Fibroblast of lung (primary cell): ENCODE measurements around the gene KIF3A. TPM values are rescaled to one million over a fixed set of nuclear protein-coding genes. Genes with fewer than 3 reads are reported as not detected.

Source experiments
- DNase-seq, 2 donors: peaks; one replicate each; pipeline versions ENCODE4 v3.0.0 to v3.0.0-alpha.2; 2010; ENCODE audit warnings: low read depth in 2 of 2
- H2AFZ ChIP-seq: 2 replicates; pipeline ENCODE4 v1.5.1; 2012; ENCODE audit warnings: low read length, control low read depth, inconsistent platforms
- H3K27ac ChIP-seq: 2 replicates; pipeline ENCODE4 v1.5.1; 2011; ENCODE audit warnings: low read length, control low read depth; ENCODE audit not compliant: insufficient read depth
- H3K27me3 ChIP-seq: 2 replicates; pipeline ENCODE4 v1.5.1; 2011; ENCODE audit warnings: mild to moderate bottlenecking, low read length; ENCODE audit not compliant: control insufficient read depth, insufficient read depth
- H3K36me3 ChIP-seq: 2 replicates; pipeline ENCODE4 v1.5.1; 2011; ENCODE audit warnings: low read length; ENCODE audit not compliant: control insufficient read depth, insufficient read depth
- H3K4me1 ChIP-seq: 2 replicates; pipeline ENCODE4 v1.5.1; 2011; ENCODE audit warnings: low read length; ENCODE audit not compliant: control insufficient read depth, insufficient read depth; ENCODE audit errors: extremely low read depth
- H3K4me2 ChIP-seq: 2 replicates; pipeline ENCODE4 v1.5.1; 2011; ENCODE audit warnings: low read length, control low read depth; ENCODE audit not compliant: insufficient read depth; ENCODE audit errors: extremely low read depth
- H3K4me3 ChIP-seq, 4 experiments: fragments of 200-600 bp in 1 of 4; sonication (generic) in 1 of 4; replicated peaks in 1 of 4; 2 replicates each; pipeline ENCODE4 v1.5.1; 2011 to 2016; ENCODE audit warnings: low read length in 4 of 4, low read depth in 3 of 4, mild to moderate bottlenecking in 3 of 4, control low read depth in 2 of 4, inconsistent platforms in 1 of 4, mixed read lengths in 1 of 4; ENCODE audit not compliant: insufficient read depth in 1 of 4; ENCODE audit errors: control extremely low read depth in 1 of 4
- H3K79me2 ChIP-seq: 2 replicates; pipeline ENCODE4 v1.5.1; 2012; ENCODE audit warnings: mild to moderate bottlenecking, low read length, inconsistent platforms; ENCODE audit not compliant: control insufficient read depth, insufficient read depth
- H3K9ac ChIP-seq: 2 replicates; pipeline ENCODE4 v1.5.1; 2011; ENCODE audit warnings: mild to moderate bottlenecking, low read length, control low read depth; ENCODE audit not compliant: insufficient read depth
- H3K9me3 ChIP-seq: 2 replicates; pipeline ENCODE4 v1.5.1; 2012; ENCODE audit warnings: low read depth, low read length; ENCODE audit not compliant: control insufficient read depth, insufficient read depth
- H4K20me1 ChIP-seq: 2 replicates; pipeline ENCODE4 v1.5.1; 2011; ENCODE audit warnings: low read length; ENCODE audit not compliant: control insufficient read depth, insufficient read depth; ENCODE audit errors: extremely low read depth
- CTCF ChIP-seq, 2 donors: IDR thresholded peaks in 1 of 2; conservative IDR thresholded peaks in 1 of 2; 1 replicate in 1 of 2; 2 replicates in 1 of 2; pipeline ENCODE4 v1.5.1; 2011 to 2012; ENCODE audit warnings: low read length in 2 of 2, control low read depth in 1 of 2, inconsistent platforms in 1 of 2, low read depth in 1 of 2, mild to moderate bottlenecking in 1 of 2
- EZH2 ChIP-seq: IDR thresholded peaks from 2 replicates; pipeline ENCODE4 v1.5.1; 2012; ENCODE audit warnings: low read length, control low read depth, mild to moderate bottlenecking; ENCODE audit errors: missing control alignments
- polyA plus RNA-seq, 2 donors: library from polyadenylated mRNA; depleted of rRNA in 1 of 2; stranded (reverse) in 1 of 2; unstranded in 1 of 2; fragments of >200 nt; gene quantifications; 2 replicates each; pipeline ENCODE4 v1.2.1, GENCODE V29; 2011 to 2012; ENCODE audit warnings: missing spikeins in 1 of 2
- total RNA-seq: library from RNA; depleted of rRNA; stranded (reverse); fragments of >200 nt; gene quantifications from 2 replicates; pipeline ENCODE4 v1.2.1, GENCODE V29; 2014

Gene KIF3A
- total and polyA plus RNA-seq, 2 donors (not counting 1 experiment from before 2014, with no cell fraction given), result 8.8 to 11.2 TPM

- H3K27me3 ChIP-seq, result peaks cover 20% of the 10 kb centered on the region
- peaks cover 7% of the 10 kb centered on the region for H3K4me1 ChIP-seq
- H3K4me3 ChIP-seq, result no peak overlapping the region
- H3K9me3 ChIP-seq, result no peaks in the 10 kb centered on the region
- H3K79me2 ChIP-seq, result no peaks in the 10 kb centered on the region
- H3K36me3 ChIP-seq, result no peaks in the 10 kb centered on the region
- H3K27ac ChIP-seq, result no peak overlapping the region
- no peak overlapping the region for H3K9ac ChIP-seq
- H4K20me1 ChIP-seq, result no peaks in the 10 kb centered on the region
- TF ChIP-seq EZH2 (no peak), CTCF (conservative IDR thresholded peaks at IDR 0.05 in 1 of 2, IDR thresholded peaks at IDR 0.05 in 1 of 2; ENCODE audit: low read depth in 1 of 2, low read length in 2 of 2) (no peak)
- peak overlapping the region; percentile 3 for H3K4me2 ChIP-seq
- no peak overlapping the region for H2AFZ ChIP-seq
- DNase-seq, result peak in 1 of 2 donors; percentile 77
Measured at GRCh38 chr5:132751444-132751843, 14.1 kb upstream of the KIF3A start.

GRCh38 chr5:132750471-132751230 is 13.3 kb upstream of the KIF3A start:
- no peak for TF ChIP-seq CTCF (conservative IDR thresholded peaks at IDR 0.05 in 1 of 2, IDR thresholded peaks at IDR 0.05 in 1 of 2; ENCODE audit: low read depth in 1 of 2, low read length in 2 of 2)
- no peak for TF ChIP-seq EZH2
- Histone ChIP-seq H2AFZ (no peak overlapping the region), H3K27me3 (peaks cover 21% of the 10 kb centered on the region), H3K9me3 (no peaks in the 10 kb centered on the region), H3K4me2 (no peak overlapping the region), H3K4me3 (no peak overlapping the region), H4K20me1 (no peaks in the 10 kb centered on the region), H3K36me3 (no peaks in the 10 kb centered on the region), H3K4me1 (peaks cover 7% of the 10 kb centered on the region), H3K79me2 (no peaks in the 10 kb centered on the region), H3K9ac (no peak overlapping the region), H3K27ac (no peak overlapping the region)
- DNase-seq, result no peak

- H3K4me2 ChIP-seq, result no peak overlapping the region
- no peak overlapping the region for H3K4me3 ChIP-seq
- H3K27ac ChIP-seq, result no peak overlapping the region
- H3K79me2 ChIP-seq, result no peaks in the 10 kb centered on the region
- H3K36me3 ChIP-seq, result no peaks in the 10 kb centered on the region
- DNase-seq, result no peak
- H4K20me1 ChIP-seq, result no peaks in the 10 kb centered on the region
- peaks cover 21% of the 10 kb centered on the region for H3K27me3 ChIP-seq
- TF ChIP-seq CTCF (conservative IDR thresholded peaks at IDR 0.05 in 1 of 2, IDR thresholded peaks at IDR 0.05 in 1 of 2; ENCODE audit: low read depth in 1 of 2, low read length in 2 of 2) (no peak), EZH2 (no peak)
- peaks cover 7% of the 10 kb centered on the region for H3K4me1 ChIP-seq
- no peak overlapping the region for H2AFZ ChIP-seq
- H3K9ac ChIP-seq, result no peak overlapping the region
- no peaks in the 10 kb centered on the region for H3K9me3 ChIP-seq
Measured at GRCh38 chr5:132749506-132749905, 12.2 kb upstream of the KIF3A start.
